ENCODE data around the gene ADSS2.
"Not testable (repeated sequence)": the region's sequence is repeated elsewhere in the genome, so short reads cannot be mapped to it uniquely, and the experiment has no call there.

Gene ADSS2

GRCh38 chr1:244365262-244365661 lies 86.4 kb downstream of the ADSS2 start:
- not testable (repeated sequence) for DNase-seq (ENCODE audit: low read depth)

- no peak for DNase-seq (ENCODE audit: low read depth)
Measured at GRCh38 chr1:244362476-244362875, 89.2 kb downstream of the ADSS2 start.

GRCh38 chr1:244361764-244362473 lies 89.8 kb downstream of the ADSS2 start:
- DNase-seq (ENCODE audit: low read depth) = no peak
